ENCODE results near the gene BRD9. TPM values are rescaled to one million over a fixed set of nuclear protein-coding genes. Genes with fewer than 3 reads are reported as not detected.

BRD9 gene
- total RNA-seq, 6 donors from 2014 or later: 37.5 to 160 (median 42.3) TPM

- no peak overlapping the region for H3K4me3 ChIP-seq
- DNase-seq (no peak), ATAC-seq (ENCODE audit: low FRiP score in 2 of 2) (no peak)
- H3K27me3 ChIP-seq: no peaks in the 10 kb centered on the region
- H3K9me3 ChIP-seq: no peaks in the 10 kb centered on the region
- H3K27ac ChIP-seq: no peak overlapping the region
- H3K4me1 ChIP-seq: peaks cover 0 to 10% (median 2%) of the 10 kb centered on the region in 4 donors
- TF ChIP-seq POLR2AphosphoS5 (IDR thresholded peaks at IDR 0.05): no peak
- TF ChIP-seq EP300 (IDR thresholded peaks at IDR 0.05): no peak
- TF ChIP-seq POLR2A (IDR thresholded peaks at IDR 0.05): no peak
- TF ChIP-seq, protein P1, sequence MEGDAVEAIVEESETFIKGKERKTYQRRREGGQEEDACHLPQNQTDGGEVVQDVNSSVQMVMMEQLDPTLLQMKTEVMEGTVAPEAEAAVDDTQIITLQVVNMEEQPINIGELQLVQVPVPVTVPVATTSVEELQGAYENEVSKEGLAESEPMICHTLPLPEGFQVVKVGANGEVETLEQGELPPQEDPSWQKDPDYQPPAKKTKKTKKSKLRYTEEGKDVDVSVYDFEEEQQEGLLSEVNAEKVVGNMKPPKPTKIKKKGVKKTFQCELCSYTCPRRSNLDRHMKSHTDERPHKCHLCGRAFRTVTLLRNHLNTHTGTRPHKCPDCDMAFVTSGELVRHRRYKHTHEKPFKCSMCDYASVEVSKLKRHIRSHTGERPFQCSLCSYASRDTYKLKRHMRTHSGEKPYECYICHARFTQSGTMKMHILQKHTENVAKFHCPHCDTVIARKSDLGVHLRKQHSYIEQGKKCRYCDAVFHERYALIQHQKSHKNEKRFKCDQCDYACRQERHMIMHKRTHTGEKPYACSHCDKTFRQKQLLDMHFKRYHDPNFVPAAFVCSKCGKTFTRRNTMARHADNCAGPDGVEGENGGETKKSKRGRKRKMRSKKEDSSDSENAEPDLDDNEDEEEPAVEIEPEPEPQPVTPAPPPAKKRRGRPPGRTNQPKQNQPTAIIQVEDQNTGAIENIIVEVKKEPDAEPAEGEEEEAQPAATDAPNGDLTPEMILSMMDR (IDR thresholded peaks at IDR 0.05): no peak
- peaks cover 4 to 76% (median 67%) of the 10 kb centered on the region in 4 donors for H3K36me3 ChIP-seq
- WGBS, 2 donors: 93 to 95% methylated on average over 24 of the region's 24 CpGs
These were observed 16.7 kb downstream of the BRD9 start for GRCh38 chr5:875931-876330.

- TF ChIP-seq POLR2A (IDR thresholded peaks at IDR 0.05) (no peak), EP300 (IDR thresholded peaks at IDR 0.05) (no peak)
- TF ChIP-seq, protein P1 (IDR thresholded peaks at IDR 0.05): no peak
- Histone ChIP-seq H3K27me3 (no peaks in the 10 kb centered on the region), H3K27ac (no peak overlapping the region), H3K36me3 (peaks cover 28 to 95% (median 87%) of the 10 kb centered on the region in 4 donors), H3K9me3 (no peaks in the 10 kb centered on the region), H3K4me3 (no peak overlapping the region), H3K4me1 (peaks cover 0 to 10% (median 2%) of the 10 kb centered on the region in 4 donors)
- ATAC-seq (ENCODE audit: low FRiP score in 2 of 2) (no peak), DNase-seq (no peak)
- 73 to 75% methylated on average over 7 to 8 of the region's 8 CpGs for WGBS, 2 donors
These were observed 19.3 kb downstream of the BRD9 start for GRCh38 chr5:873328-873727.

DNA sequence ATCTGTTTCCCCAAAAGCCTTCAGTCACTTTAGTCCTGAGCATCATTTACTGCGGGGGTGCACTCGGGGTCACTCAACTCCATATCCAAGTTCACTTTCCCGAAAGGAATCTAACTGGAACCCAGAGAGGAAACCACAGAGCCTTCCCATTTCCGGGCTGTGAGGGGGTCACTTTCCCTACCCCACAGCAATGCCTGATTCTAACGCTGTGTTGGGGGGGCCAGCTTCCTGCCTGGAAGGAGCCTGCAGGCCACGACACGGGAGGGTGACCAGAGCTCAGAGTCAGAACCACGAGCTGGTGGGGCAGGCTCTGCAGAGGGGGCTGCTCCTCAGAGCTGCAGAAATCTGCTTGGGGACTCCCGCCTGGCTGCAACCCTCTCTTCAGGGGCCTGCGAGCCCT is 20.3 kb downstream of the BRD9 start:
- Histone ChIP-seq H3K9me3 (no peaks in the 10 kb centered on the region), H3K27ac (peak overlapping the region in 1 of 4 donors; percentile 13), H3K4me1 (peaks cover 0 to 10% (median 2%) of the 10 kb centered on the region in 4 donors), H3K4me3 (no peak overlapping the region), H3K36me3 (peaks cover 35 to 96% (median 86%) of the 10 kb centered on the region in 4 donors), H3K27me3 (no peaks in the 10 kb centered on the region)
- ATAC-seq (ENCODE audit: low FRiP score in 2 of 2) (no peak), DNase-seq (no peak)
- 71 to 74% methylated on average over 10 of the region's 10 CpGs for WGBS, 2 donors
- TF ChIP-seq POLR2AphosphoS5 (IDR thresholded peaks at IDR 0.05): no peak
- TF ChIP-seq, protein P1 (IDR thresholded peaks at IDR 0.05): no peak
- no peak for TF ChIP-seq EP300 (IDR thresholded peaks at IDR 0.05)
- no peak for TF ChIP-seq POLR2A (IDR thresholded peaks at IDR 0.05)

DNA sequence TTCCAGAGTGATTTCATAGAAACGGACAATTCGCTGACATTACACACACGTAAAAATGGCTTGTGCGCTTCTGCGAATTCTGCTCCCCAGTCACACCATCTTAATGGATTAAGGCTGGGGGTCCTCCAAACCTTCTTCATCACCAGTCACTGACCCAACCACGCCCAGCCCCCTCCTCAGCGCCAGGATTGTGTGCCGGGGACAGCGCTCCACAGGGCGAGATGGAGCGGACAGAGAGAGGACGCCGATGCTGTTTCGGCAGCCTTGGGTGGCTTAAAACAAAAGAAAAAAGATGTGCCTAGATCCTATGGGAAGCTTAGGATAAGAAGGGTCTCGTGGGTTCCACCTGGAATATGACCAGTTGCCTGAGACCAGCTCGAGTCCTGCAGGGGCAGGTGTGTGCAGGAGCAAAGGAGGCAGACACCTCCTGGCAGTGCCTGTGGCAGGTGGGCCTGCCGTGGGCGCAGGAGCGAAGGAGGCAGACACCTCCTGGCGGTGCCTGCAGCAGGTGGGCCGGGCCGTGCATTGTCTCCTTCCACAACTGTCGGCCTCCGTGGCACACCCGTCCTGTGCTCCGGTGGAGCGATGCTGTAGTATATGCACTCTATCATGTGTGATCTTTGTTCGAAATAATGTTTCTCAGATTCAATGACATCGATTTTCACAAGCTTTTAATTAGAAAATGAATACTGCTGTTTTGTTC is 20.9 kb downstream of the BRD9 start:
- 94 to 96% methylated on average over 28 to 29 of the region's 29 CpGs for WGBS, 2 donors
- DNase-seq (no peak), ATAC-seq (ENCODE audit: low FRiP score in 2 of 2) (no peak)

DNA sequence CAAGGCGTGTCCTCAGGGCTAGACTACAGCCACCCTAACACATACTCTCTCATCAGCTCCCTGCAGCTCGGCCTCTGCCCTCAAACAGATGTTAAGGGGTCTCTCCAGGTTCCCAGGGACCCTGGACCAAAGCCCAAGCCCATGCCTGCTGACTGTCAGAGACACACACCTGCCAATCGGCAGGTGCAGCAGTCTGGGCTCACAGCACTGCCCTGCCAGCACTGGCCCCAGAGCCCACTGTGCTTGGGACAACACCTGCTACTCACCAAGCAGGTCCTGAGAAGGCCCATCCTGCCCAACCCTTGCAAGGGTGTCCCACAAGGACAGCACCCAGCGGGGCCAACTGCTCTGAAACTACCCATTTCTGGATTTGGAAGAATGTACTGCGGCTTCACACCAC is 21.6 kb downstream of the BRD9 start:
- 93 to 100% methylated on average over 5 of the region's 5 CpGs for WGBS, 2 donors
- TF ChIP-seq POLR2A (IDR thresholded peaks at IDR 0.05) (no peak), POLR2AphosphoS5 (IDR thresholded peaks at IDR 0.05) (no peak), EP300 (IDR thresholded peaks at IDR 0.05) (no peak)
- TF ChIP-seq, protein P1 (IDR thresholded peaks at IDR 0.05): no peak

More for the DNA sequence above, 20.9 kb downstream of the BRD9 start:
- H3K4me3 ChIP-seq: no peak overlapping the region
- H3K27me3 ChIP-seq: no peaks in the 10 kb centered on the region
- H3K4me1 ChIP-seq: peaks cover 0 to 10% (median 2%) of the 10 kb centered on the region in 4 donors
- no peaks in the 10 kb centered on the region for H3K9me3 ChIP-seq
- H3K27ac ChIP-seq: no peak overlapping the region
- no peak for TF ChIP-seq EP300 (IDR thresholded peaks at IDR 0.05)
- H3K36me3 ChIP-seq: peaks cover 38 to 97% (median 85%) of the 10 kb centered on the region in 4 donors

More for the DNA sequence above, 21.6 kb downstream of the BRD9 start:
- no peak overlapping the region for H3K27ac ChIP-seq
- no peaks in the 10 kb centered on the region for H3K27me3 ChIP-seq
- peaks cover 38 to 96% (median 81%) of the 10 kb centered on the region in 4 donors for H3K36me3 ChIP-seq
- no peak overlapping the region for H3K4me3 ChIP-seq
- no peak for ATAC-seq (ENCODE audit: low FRiP score in 2 of 2)
- H3K9me3 ChIP-seq: no peaks in the 10 kb centered on the region
- H3K4me1 ChIP-seq: peaks cover 0 to 10% (median 2%) of the 10 kb centered on the region in 4 donors
- DNase-seq: no peak
